Skeletal muscle satellite cell (primary cell): Measurements from ENCODE around the gene LYPD4. TPM values are rescaled to one million over a fixed set of nuclear protein-coding genes. Genes with fewer than 3 reads are reported as not detected.
A peak's percentile ranks its signal among the peaks of the same experiment; 100 is the strongest.

ENCODE experiments used
- H3K27me3 ChIP-seq: 2 replicates; pipeline ENCODE4 v1.7.0; 2013; ENCODE audit warnings: low read length; ENCODE audit not compliant: control insufficient read depth, insufficient read depth
- H3K36me3 ChIP-seq: 2 replicates; pipeline ENCODE4 v1.7.0; 2013; ENCODE audit warnings: mild to moderate bottlenecking, control low read depth, low read length; ENCODE audit not compliant: insufficient read depth
- H3K4me1 ChIP-seq: 2 replicates; pipeline ENCODE4 v1.7.0; 2013; ENCODE audit warnings: low read length; ENCODE audit not compliant: control insufficient read depth, insufficient read depth
- H3K4me2 ChIP-seq: 2 replicates; pipeline ENCODE4 v1.7.0; 2013; ENCODE audit warnings: mild to moderate bottlenecking, low read length
- H3K4me3 ChIP-seq: 2 replicates; pipeline ENCODE4 v1.7.0; 2013; ENCODE audit warnings: low read length
- H3K9ac ChIP-seq: 2 replicates; pipeline ENCODE4 v1.7.0; 2013; ENCODE audit warnings: mild to moderate bottlenecking, low read depth, low read length, moderate library complexity
- H3K9me3 ChIP-seq: replicated peaks from 2 replicates; pipeline ENCODE4 v1.7.0; 2013; ENCODE audit warnings: mild to moderate bottlenecking, control low read depth, low read length
- total RNA-seq: library from RNA; depleted of rRNA; stranded (reverse); fragments of >200 nt; gene quantifications from 2 replicates; pipeline ENCODE4 v1.2.3, GENCODE V29; 2012; rRNA removed

LYPD4 gene
- total RNA-seq = not detected in 2 replicates

DNA sequence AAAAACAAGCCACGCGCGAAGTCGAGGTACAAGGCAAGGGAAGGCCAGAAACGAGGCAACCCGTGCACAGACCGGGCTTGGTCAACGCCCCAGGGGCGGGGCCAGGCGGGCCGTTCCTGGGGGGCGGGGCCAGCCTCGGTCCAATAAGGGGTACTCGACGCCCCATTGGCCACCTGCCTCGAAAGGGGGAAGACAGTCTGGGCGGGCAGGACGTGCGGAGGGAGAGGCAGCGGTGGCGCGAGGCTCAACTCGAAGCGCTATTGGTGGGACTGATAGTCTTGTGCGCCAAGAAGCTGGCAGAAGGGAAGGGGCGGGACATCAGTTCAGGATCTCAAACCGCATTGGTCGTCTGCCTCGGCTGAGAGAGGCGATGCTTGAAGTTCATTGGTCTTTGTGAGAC lies at the start of gene LYPD4:
LYPD4 (minus strand) TSS at position 83 of the 400 bp plus-strand sequence. CDS start 5,398 bp downstream, outside the sequence.
- no peaks in the 10 kb centered on the region for H3K9me3 ChIP-seq
- no peak within 1 kb of the TSS for H3K9ac ChIP-seq
- H3K4me3 ChIP-seq = no peak within 1 kb of the TSS
- H3K4me2 ChIP-seq = no peak within 1 kb of the TSS
- H3K36me3 ChIP-seq = no peaks in the 10 kb centered on the region
- no peaks in the 10 kb centered on the region for H3K4me1 ChIP-seq
- H3K27me3 ChIP-seq = peaks cover 3% of the 10 kb centered on the region

DNA sequence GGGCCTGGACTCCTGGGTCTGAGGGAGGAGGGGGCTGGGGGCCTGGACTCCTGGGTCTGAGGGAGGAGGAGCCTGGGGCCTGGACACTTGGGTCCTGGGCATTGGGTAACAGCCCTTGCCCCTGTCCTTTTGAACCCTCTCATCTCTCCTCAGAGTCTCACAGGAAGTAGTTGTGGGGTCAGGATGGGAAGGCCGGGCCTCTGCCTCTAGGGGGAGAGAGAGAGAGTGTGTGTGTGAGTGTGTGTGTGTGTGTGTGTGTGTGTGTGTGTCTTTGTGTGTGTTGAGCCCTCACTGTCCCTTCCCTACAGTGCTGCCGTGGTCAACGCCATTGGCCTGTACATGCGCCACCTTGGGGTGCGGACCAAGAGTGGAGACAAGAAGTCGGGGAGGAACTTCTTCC lies 49.4 kb upstream of the LYPD4 start:
- H3K4me2 ChIP-seq = no peak overlapping the region
- H3K36me3 ChIP-seq = peaks cover 57% of the 10 kb centered on the region
- H3K9ac ChIP-seq = no peak overlapping the region
- no peak overlapping the region for H3K4me3 ChIP-seq
- no peaks in the 10 kb centered on the region for H3K27me3 ChIP-seq
- H3K9me3 ChIP-seq = no peaks in the 10 kb centered on the region
- no peaks in the 10 kb centered on the region for H3K4me1 ChIP-seq

GRCh38 chr19:41892173-41892902 lies 47.9 kb upstream of the LYPD4 start:
- Histone ChIP-seq H3K9me3 (no peaks in the 10 kb centered on the region), H3K36me3 (peaks cover 50% of the 10 kb centered on the region), H3K9ac (no peak overlapping the region), H3K4me3 (no peak overlapping the region), H3K4me2 (no peak overlapping the region), H3K4me1 (peaks cover 5% of the 10 kb centered on the region), H3K27me3 (no peaks in the 10 kb centered on the region)

DNA sequence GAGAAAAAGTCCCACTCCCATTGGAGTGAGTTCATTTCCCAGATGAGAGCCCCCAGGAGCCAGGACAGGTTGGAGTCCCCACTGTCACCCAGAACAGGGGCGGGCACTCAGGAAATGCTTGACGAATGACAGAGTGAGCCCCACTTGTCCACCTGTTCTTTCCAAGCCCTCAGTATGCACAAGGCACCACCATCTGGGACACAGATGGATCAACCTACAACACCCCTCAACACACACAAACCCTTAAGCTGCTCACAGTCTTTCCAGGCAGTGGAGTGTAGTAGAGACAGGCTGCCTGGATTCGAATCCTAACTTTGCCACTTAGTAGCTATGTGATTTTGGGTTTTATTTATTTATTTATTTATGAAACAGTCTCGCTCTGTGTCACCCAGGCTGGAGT lies 46.5 kb upstream of the LYPD4 start:
- Histone ChIP-seq H3K9ac (no peak overlapping the region), H3K4me2 (no peak overlapping the region), H3K9me3 (no peaks in the 10 kb centered on the region), H3K36me3 (peaks cover 50% of the 10 kb centered on the region), H3K27me3 (no peaks in the 10 kb centered on the region), H3K4me1 (peaks cover 18% of the 10 kb centered on the region), H3K4me3 (no peak overlapping the region)

DNA sequence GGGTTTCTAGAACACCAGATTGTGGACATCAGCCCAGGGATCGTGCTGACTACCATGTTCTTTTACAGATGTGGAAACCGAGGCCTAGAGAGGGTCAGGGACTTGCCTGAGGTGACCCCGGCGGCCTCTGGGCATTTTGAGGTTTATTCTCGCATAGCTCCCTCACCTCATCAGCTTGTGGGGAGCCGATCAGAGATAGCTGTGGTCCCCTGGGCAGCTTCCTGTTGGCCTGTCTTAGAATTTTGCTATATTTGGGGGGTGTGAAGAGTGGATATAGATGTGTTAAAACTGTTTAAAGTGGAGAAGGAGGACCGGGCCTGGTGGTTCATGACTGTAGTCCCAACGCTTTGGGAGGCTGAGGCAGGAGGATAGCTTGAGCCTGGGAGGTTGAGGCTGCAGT lies 45.4 kb upstream of the LYPD4 start:
- Histone ChIP-seq H3K4me3 (no peak overlapping the region), H3K36me3 (peaks cover 41% of the 10 kb centered on the region), H3K4me2 (no peak overlapping the region), H3K27me3 (no peaks in the 10 kb centered on the region), H3K4me1 (peaks cover 21% of the 10 kb centered on the region), H3K9ac (no peak overlapping the region), H3K9me3 (no peaks in the 10 kb centered on the region)

DNA sequence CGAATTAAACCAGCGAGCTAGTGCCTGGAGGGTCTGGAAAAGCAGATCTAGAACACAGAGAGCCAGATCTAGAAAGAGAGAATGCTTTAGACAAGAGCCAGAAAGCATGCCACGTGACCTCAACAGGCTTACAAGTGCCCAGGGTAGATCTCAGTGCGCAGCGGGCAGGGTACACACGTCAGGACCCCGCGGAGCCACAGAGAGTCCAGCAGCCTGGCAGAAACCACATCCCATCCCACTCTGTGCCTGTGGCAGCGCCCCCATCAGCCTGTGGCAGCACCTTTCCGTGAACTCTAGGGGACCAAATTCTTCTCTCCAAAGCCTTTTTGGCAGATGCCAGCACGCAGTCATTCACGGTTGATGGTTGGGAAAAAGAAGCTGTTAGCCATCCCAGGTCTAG lies 44.4 kb upstream of the LYPD4 start:
- no peak overlapping the region for H3K9ac ChIP-seq
- peaks cover 24% of the 10 kb centered on the region for H3K4me1 ChIP-seq
- no peaks in the 10 kb centered on the region for H3K27me3 ChIP-seq
- H3K9me3 ChIP-seq = no peaks in the 10 kb centered on the region
- H3K4me3 ChIP-seq = no peak overlapping the region
- no peak overlapping the region for H3K4me2 ChIP-seq
- peaks cover 34% of the 10 kb centered on the region for H3K36me3 ChIP-seq

DNA sequence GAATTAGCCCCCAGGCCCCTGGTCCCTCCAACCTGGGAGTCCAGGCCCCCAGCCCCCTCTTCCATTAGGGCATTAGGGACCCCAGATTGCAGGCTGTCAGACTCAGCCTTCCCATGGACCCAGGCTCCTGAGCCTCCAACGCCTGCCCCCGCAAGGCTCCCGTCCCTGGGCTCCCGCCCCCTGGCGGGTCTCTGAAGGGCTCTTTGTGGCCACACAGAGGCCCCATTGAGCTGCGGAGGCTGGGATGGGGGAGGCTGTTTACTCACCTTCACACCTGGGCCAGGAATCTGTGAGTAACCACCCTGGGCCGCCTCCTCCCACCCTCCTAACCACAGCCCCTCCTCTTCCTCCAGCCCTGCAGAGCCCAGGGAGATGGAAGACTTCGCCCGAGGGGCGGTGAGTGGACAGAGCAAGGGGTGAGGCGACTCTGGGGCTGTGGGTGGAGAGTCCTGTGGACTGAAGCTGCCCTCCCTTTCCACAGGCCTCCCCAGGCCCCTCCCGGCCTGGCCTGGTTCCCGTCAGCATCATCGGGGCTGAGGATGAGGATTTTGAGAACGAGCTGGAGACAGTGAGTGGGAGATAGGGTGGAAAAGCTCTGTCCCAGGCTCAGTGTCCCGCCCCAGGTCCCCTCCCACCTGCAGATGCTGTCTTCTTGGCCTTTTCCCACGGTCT lies 43.4 kb upstream of the LYPD4 start:
- Histone ChIP-seq H3K27me3 (no peaks in the 10 kb centered on the region), H3K4me2 (no peak overlapping the region), H3K4me3 (no peak overlapping the region), H3K4me1 (peaks cover 24% of the 10 kb centered on the region), H3K9ac (no peak overlapping the region), H3K36me3 (peaks cover 31% of the 10 kb centered on the region), H3K9me3 (no peaks in the 10 kb centered on the region)

- H3K9me3 ChIP-seq = no peaks in the 10 kb centered on the region
- no peaks in the 10 kb centered on the region for H3K27me3 ChIP-seq
- peaks cover 24% of the 10 kb centered on the region for H3K36me3 ChIP-seq
- peak overlapping the region; percentile 13 for H3K4me2 ChIP-seq
- H3K4me1 ChIP-seq = peaks cover 31% of the 10 kb centered on the region
- no peak overlapping the region for H3K4me3 ChIP-seq
- H3K9ac ChIP-seq = peak overlapping the region; percentile 1
Observed at GRCh38 chr19:41886761-41887710, 42.6 kb upstream of the LYPD4 start.

DNA sequence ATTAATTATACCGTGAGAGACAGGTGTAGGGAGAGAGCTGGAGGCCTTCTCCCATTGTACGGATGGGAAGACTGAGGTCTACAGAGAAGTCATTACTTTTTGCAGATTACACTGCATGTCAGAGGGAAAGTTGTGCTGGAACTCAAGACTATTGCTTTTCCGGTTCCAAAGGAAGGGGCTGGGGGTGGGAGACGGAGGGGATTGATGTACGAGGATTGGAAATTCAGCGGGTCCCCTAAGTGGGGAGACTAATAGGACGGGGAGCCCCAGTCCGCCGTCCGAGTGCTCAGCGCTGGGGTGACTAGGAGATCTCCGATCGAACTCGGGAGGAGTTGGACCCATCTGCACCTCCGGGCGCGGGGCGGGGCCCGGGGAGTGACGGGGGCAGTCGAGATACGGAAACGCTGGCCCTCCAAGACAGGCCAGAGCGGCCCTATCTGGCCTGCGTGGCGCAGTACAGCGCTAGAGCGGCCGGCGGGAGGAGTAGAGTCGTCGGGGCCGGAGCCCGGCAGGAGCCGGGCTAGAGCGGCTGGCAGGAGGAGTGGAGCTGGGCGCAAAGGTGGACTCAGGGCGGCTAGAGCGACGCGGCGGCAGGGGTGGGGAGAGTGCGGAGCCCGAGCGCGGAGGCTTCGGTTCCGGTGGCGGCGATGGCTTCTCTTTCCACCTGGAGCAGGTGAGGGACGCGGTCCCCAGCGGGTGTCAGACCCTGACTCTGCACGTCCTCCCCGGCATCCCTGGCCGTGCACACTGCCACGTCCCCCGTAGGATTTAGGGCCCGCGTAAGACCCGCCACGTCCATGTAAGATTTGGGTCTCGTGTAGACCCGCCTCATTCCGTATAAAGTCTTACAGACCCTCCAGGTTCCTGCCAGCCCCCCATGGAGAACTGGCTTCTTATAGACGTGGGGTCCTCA lies 39.6 kb upstream of the LYPD4 start:
- peak overlapping the region; percentile 88 for H3K4me2 ChIP-seq
- H3K9me3 ChIP-seq = no peaks in the 10 kb centered on the region
- H3K36me3 ChIP-seq = peaks cover 8% of the 10 kb centered on the region
- peak overlapping the region; percentile 96 for H3K9ac ChIP-seq
- peaks cover 31% of the 10 kb centered on the region for H3K4me1 ChIP-seq
- H3K27me3 ChIP-seq = no peaks in the 10 kb centered on the region
- peak overlapping the region; percentile 82 for H3K4me3 ChIP-seq

DNA sequence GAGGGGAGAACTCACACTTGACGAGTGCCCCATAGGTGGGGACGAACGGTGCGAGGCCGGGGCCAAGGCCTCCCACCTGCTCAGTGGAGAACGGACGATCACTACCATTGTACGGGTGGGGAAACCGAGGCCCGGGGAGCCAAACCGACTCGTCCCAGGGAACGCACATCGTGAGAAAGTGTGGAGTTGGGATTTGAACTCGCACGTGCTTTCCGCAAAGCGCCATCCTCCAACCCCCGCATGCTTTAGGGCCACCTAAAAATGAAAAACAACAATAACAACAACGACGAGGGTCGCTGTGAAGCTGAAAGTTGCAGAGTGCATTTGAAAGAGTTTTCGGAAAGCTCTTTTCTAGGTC lies 39.0 kb upstream of the LYPD4 start:
- peaks cover 6% of the 10 kb centered on the region for H3K36me3 ChIP-seq
- no peaks in the 10 kb centered on the region for H3K9me3 ChIP-seq
- peaks cover 31% of the 10 kb centered on the region for H3K4me1 ChIP-seq
- H3K9ac ChIP-seq = peak overlapping the region; percentile 92
- H3K4me2 ChIP-seq = peak overlapping the region; percentile 88
- H3K4me3 ChIP-seq = peak overlapping the region; percentile 82
- no peaks in the 10 kb centered on the region for H3K27me3 ChIP-seq
